Lower lobe of right lung (tissue), 2 donors: ENCODE measurements around the gene ABLIM1. TPM values are rescaled to one million over a fixed set of nuclear protein-coding genes. Genes with fewer than 3 reads are reported as not detected.
A peak's percentile ranks its signal among the peaks of the same experiment; 100 is the strongest.

Source experiments
- ATAC-seq, 2 donors: fragments of 200-7000 bp; cut with Tn5 transposase; one replicate each; pipeline ENCODE4 v1.9.1; 2020 to 2022; ENCODE audit warnings: mild to moderate bottlenecking in 2 of 2, moderate library complexity in 2 of 2
- DNase-seq: peaks from one replicate; pipeline ENCODE4 v3.0.0-alpha.2; 2020
- H3K27ac ChIP-seq: fragments of 200-600 bp; one replicate; pipeline ENCODE4 v1.8.0; 2022
- H3K27me3 ChIP-seq: fragments of 200-600 bp; one replicate; pipeline ENCODE4 v1.8.0; 2022; ENCODE audit warnings: low read depth
- H3K36me3 ChIP-seq: fragments of 200-600 bp; one replicate; pipeline ENCODE4 v1.8.0; 2022; ENCODE audit warnings: mild to moderate bottlenecking
- H3K4me1 ChIP-seq: fragments of 200-600 bp; one replicate; pipeline ENCODE4 v1.8.0; 2022
- H3K4me3 ChIP-seq: fragments of 200-600 bp; one replicate; pipeline ENCODE4 v1.8.0; 2022; ENCODE audit warnings: mild to moderate bottlenecking
- H3K9me3 ChIP-seq: fragments of 200-600 bp; one replicate; pipeline ENCODE4 v1.8.0; 2022
- CTCF ChIP-seq: fragments of 200-600 bp; IDR thresholded peaks from one replicate; pipeline ENCODE4 v1.8.0; 2022; ENCODE audit warnings: antibody characterized with exemption, mild to moderate bottlenecking
- intact Hi-C: fragments of 100-400 bp; cut with DNase I; formaldehyde crosslinking; loops from one replicate; pipeline ENCODE4 v1.11.0; 2022
- total RNA-seq: library from RNA; stranded (reverse); fragmentation: NEBNext Ultra II Directional; extraction: Animal tissue kit (Norgen Biotek cat#: 25700); gene quantifications from one replicate; pipeline ENCODE4 v1.2.1, GENCODE V29; 2021
- donor health status: DM: no; HTN: yes; CAD: no; lungs with severe emphysema.

ABLIM1 gene
- total RNA-seq, 1 donor from 2014 or later: 106 TPM

- Histone ChIP-seq H3K9me3 (no peaks in the 10 kb centered on the region), H3K4me3 (no peak overlapping the region), H3K4me1 (peaks cover 23% of the 10 kb centered on the region), H3K27ac (no peak overlapping the region), H3K27me3 (no peaks in the 10 kb centered on the region), H3K36me3 (no peaks in the 10 kb centered on the region)
- intact Hi-C loops: no loop called here
- no peak for TF ChIP-seq CTCF
- DNase-seq: no peak
- ATAC-seq: no peak
Measured at GRCh38 chr10:114668375-114669080, 10.5 kb upstream of the ABLIM1 start.

GRCh38 chr10:114665873-114666272 lies 7.8 kb upstream of the ABLIM1 start:
- intact Hi-C loops: no loop called here

GRCh38 chr10:114665406-114665805 lies 7.3 kb upstream of the ABLIM1 start:
- Histone ChIP-seq H3K27ac (no peak overlapping the region), H3K9me3 (no peaks in the 10 kb centered on the region), H3K4me1 (peaks cover 26% of the 10 kb centered on the region), H3K27me3 (no peaks in the 10 kb centered on the region), H3K36me3 (no peaks in the 10 kb centered on the region), H3K4me3 (no peak overlapping the region)
- no peak for TF ChIP-seq CTCF
- intact Hi-C loops: no loop called here
- DNase-seq (no peak), ATAC-seq (peak in 1 of 2 donors; percentile 24)

More at GRCh38 chr10:114665873-114666272, 7.8 kb upstream of the ABLIM1 start:
- Histone ChIP-seq H3K36me3 (no peaks in the 10 kb centered on the region), H3K27ac (no peak overlapping the region), H3K4me3 (no peak overlapping the region), H3K27me3 (no peaks in the 10 kb centered on the region), H3K9me3 (no peaks in the 10 kb centered on the region), H3K4me1 (peaks cover 26% of the 10 kb centered on the region)
- DNase-seq (no peak), ATAC-seq (no peak)
- no peak for TF ChIP-seq CTCF

- Histone ChIP-seq H3K4me1 (peaks cover 26% of the 10 kb centered on the region), H3K27ac (no peak overlapping the region), H3K4me3 (no peak overlapping the region), H3K36me3 (no peaks in the 10 kb centered on the region), H3K9me3 (no peaks in the 10 kb centered on the region), H3K27me3 (no peaks in the 10 kb centered on the region)
- no peak for TF ChIP-seq CTCF
- DNase-seq (no peak), ATAC-seq (peak in 1 of 2 donors; percentile 29)
- intact Hi-C loops: no loop called here
Measured at GRCh38 chr10:114664127-114664526, 6.1 kb upstream of the ABLIM1 start.

GRCh38 chr10:114663626-114664025 lies 5.6 kb upstream of the ABLIM1 start:
- DNase-seq (no peak), ATAC-seq (peak in 1 of 2 donors; percentile 49)
- Histone ChIP-seq H3K4me1 (peaks cover 26% of the 10 kb centered on the region), H3K27me3 (no peaks in the 10 kb centered on the region), H3K9me3 (no peaks in the 10 kb centered on the region), H3K4me3 (no peak overlapping the region), H3K27ac (no peak overlapping the region), H3K36me3 (no peaks in the 10 kb centered on the region)
- TF ChIP-seq CTCF: no peak
- intact Hi-C loops: no loop called here
